ENCODE results near the gene ABCD3. TPM values are rescaled to one million over a fixed set of nuclear protein-coding genes. Genes with fewer than 3 reads are reported as not detected.

The ABCD3 gene
- total and polyA plus RNA-seq, 2 of the 13 experiments (the other 11 are each of a cell fraction or from before 2014, with no cell fraction given), result 27.5 to 166 TPM

DNA sequence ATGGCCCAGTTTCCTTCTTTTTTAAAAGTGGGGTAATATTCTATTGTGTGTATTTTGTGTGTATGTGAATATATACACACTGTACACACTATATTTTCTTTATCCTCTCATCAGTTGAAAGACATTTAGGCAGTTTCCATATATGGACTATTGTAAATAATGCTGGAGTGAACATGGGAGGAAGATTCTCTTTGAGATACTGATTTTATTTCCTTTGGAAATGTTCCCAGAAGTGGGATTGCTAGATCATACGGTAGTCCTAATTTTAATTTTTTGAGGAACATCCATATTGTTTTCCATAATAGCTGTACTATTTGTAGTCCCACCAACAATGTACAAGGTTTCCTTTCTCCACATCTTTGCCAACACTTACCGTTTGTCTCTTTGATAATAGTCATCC is 72.4 kb downstream of the ABCD3 start:
- H3K4me1 ChIP-seq (ENCODE audit: insufficient read depth, low read length), result no peaks in the 10 kb centered on the region
- ChIA-PET CTCF (ENCODE audit: low intra/inter-chr PET ratio, low total read pairs) (no interaction called here), POLR2A (no interaction called here)
- FAIRE-seq (no peak), ATAC-seq (no peak), DNase-seq (ENCODE audit: low spot score) (no peak)
- no peaks in the 10 kb centered on the region for H3K9me3 ChIP-seq (ENCODE audit: low read length)
- WGBS (ENCODE audit: low lambda C conversion rate), result 99% methylated on average over 2 of the region's 2 CpGs
- no peak overlapping the region for H3K4me3 ChIP-seq (replicated peaks in 1 of 3; ENCODE audit: insufficient read depth in 1 of 3, low read depth in 2 of 3, low read length in 3 of 3)
- H3K9ac ChIP-seq (ENCODE audit: insufficient read depth, low read depth, low read length), result no peak overlapping the region
- H4K20me1 ChIP-seq (ENCODE audit: insufficient read depth, low read length), result no peaks in the 10 kb centered on the region
- no peak overlapping the region for H3K4me2 ChIP-seq (ENCODE audit: low read depth, low read length)
- in situ Hi-C loops (cut with HindIII; ENCODE audit: extremely low pct_ligation_motif_present, low pct_unique_long_range_greater_than_20kb) (no loop called here), intact Hi-C loops (cut with micrococcal nuclease; ENCODE audit: unreplicated experiment) (no loop called here)
- H3K79me2 ChIP-seq (ENCODE audit: insufficient read depth, low read length), result no peaks in the 10 kb centered on the region
- no peak overlapping the region for H2AFZ ChIP-seq (ENCODE audit: low read length)
- H3K27ac ChIP-seq (ENCODE audit: extremely low read length, insufficient read depth, low read length), result no peak overlapping the region
- no TSS peak for BruUV-seq (replicated peaks)
- H3K36me3 ChIP-seq (replicated peaks in 1 of 2; ENCODE audit: control insufficient read depth in 1 of 2, insufficient read depth in 2 of 2, low read length in 2 of 2), result peaks cover 11 to 53% of the 10 kb centered on the region in 2 experiments
- H3K27me3 ChIP-seq (ENCODE audit: control insufficient read depth in 1 of 2, insufficient read depth in 2 of 2, low read length in 2 of 2), result no peaks in the 10 kb centered on the region
- TF ChIP-seq THYN1 (CRISPR knock-in tag; IDR thresholded peaks at IDR 0.05; ENCODE audit: borderline replicate concordance, low read depth), result no peak
- TF ChIP-seq TAF1 (CRISPR knock-in tag; IDR thresholded peaks at IDR 0.05), result no peak
- TF ChIP-seq LCORL (IDR thresholded peaks at IDR 0.05), result no peak
- TF ChIP-seq LCORL (CRISPR knock-in tag; IDR thresholded peaks at IDR 0.05), result no peak
- no peak for TF ChIP-seq DMTF1 (CRISPR knock-in tag; IDR thresholded peaks at IDR 0.05)
- TF ChIP-seq CBX2 (IDR thresholded peaks at IDR 0.05; ENCODE audit: low read depth, low read length), result no peak
- TF ChIP-seq CBX2 (CRISPR knock-in tag; IDR thresholded peaks at IDR 0.05; ENCODE audit: low read depth), result no peak
- no peak for TF ChIP-seq ZNF557 (CRISPR knock-in tag; IDR thresholded peaks at IDR 0.05)
- TF ChIP-seq, protein P1, sequence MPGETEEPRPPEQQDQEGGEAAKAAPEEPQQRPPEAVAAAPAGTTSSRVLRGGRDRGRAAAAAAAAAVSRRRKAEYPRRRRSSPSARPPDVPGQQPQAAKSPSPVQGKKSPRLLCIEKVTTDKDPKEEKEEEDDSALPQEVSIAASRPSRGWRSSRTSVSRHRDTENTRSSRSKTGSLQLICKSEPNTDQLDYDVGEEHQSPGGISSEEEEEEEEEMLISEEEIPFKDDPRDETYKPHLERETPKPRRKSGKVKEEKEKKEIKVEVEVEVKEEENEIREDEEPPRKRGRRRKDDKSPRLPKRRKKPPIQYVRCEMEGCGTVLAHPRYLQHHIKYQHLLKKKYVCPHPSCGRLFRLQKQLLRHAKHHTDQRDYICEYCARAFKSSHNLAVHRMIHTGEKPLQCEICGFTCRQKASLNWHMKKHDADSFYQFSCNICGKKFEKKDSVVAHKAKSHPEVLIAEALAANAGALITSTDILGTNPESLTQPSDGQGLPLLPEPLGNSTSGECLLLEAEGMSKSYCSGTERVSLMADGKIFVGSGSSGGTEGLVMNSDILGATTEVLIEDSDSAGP (CRISPR knock-in tag; IDR thresholded peaks at IDR 0.05; ENCODE audit: borderline replicate concordance), result no peak
- TF ChIP-seq GABPB1 (CRISPR knock-in tag; IDR thresholded peaks at IDR 0.05), result no peak
- TF ChIP-seq ZBTB38 (CRISPR knock-in tag; IDR thresholded peaks at IDR 0.05), result no peak
- no peak for TF ChIP-seq ZMYM2 (CRISPR knock-in tag; IDR thresholded peaks at IDR 0.05)
- TF ChIP-seq SP4 (CRISPR knock-in tag; IDR thresholded peaks at IDR 0.05), result no peak
- no peak for TF ChIP-seq XBP1 (CRISPR knock-in tag; IDR thresholded peaks at IDR 0.05)
- no peak for TF ChIP-seq RXRA (CRISPR knock-in tag; IDR thresholded peaks at IDR 0.05)
- no peak for TF ChIP-seq ARHGAP35 (CRISPR knock-in tag; IDR thresholded peaks at IDR 0.05; ENCODE audit: borderline replicate concordance)
- no peak for TF ChIP-seq POGZ (CRISPR knock-in tag; IDR thresholded peaks at IDR 0.05)
- no peak for TF ChIP-seq ZNF766 (CRISPR knock-in tag; IDR thresholded peaks at IDR 0.05; ENCODE audit: borderline replicate concordance)

Data from HepG2 (cell line).